Activated CD4-positive, alpha-beta memory T cell treated with anti-CD3 and anti-CD28 coated beads for 36 hours (primary cell): ENCODE results near the gene SLC39A7. TPM values are rescaled to one million over a fixed set of nuclear protein-coding genes. Genes with fewer than 3 reads are reported as not detected.
"Not testable (repeated sequence)": the region's sequence is repeated elsewhere in the genome, so short reads cannot be mapped to it uniquely, and the experiment has no call there.

Source experiments
- CTCF ChIA-PET: fragments of 350-600 bp; sonication (Branson Sonifier 250); formaldehyde crosslinking; loops from one replicate; lab custom pipeline; 2021; ENCODE audit warnings: antibody characterized with exemption, inconsistent platforms; lab: Charles Lee
- POLR2A ChIA-PET: fragments of 350-600 bp; sonication (Branson Sonifier 250); formaldehyde crosslinking; loops from one replicate; lab custom pipeline; 2021; ENCODE audit warnings: antibody characterized with exemption; lab: Charles Lee
- DNase-seq: peaks from one replicate; pipeline ENCODE4 v3.0.0-alpha.2; 2020
- H3K27ac Mint-ChIP-seq: one replicate; pipeline ENCODE4 v1.8.0; 2021; ENCODE audit warnings: mixed read lengths
- H3K27me3 Mint-ChIP-seq: one replicate; pipeline ENCODE4 v1.8.0; 2021; ENCODE audit warnings: mixed read lengths
- H3K36me3 Mint-ChIP-seq: one replicate; pipeline ENCODE4 v1.8.0; 2021; ENCODE audit warnings: mixed read lengths
- H3K4me1 Mint-ChIP-seq: one replicate; pipeline ENCODE4 v1.8.0; 2021; ENCODE audit warnings: low read depth, mixed read lengths
- H3K4me3 Mint-ChIP-seq: one replicate; pipeline ENCODE4 v1.8.0; 2021; ENCODE audit warnings: mild to moderate bottlenecking, mixed read lengths
- H3K9me3 Mint-ChIP-seq: one replicate; pipeline ENCODE4 v1.8.0; 2021; ENCODE audit warnings: mixed read lengths
- intact Hi-C: fragments of 100-400 bp; cut with micrococcal nuclease; formaldehyde crosslinking; loops from one replicate; pipeline ENCODE4 v1.15.1; 2023
- total RNA-seq, 2 experiments: library from RNA; stranded (reverse); gene quantifications; one replicate each; pipeline ENCODE4 v1.2.3, GENCODE V29; 2021

The SLC39A7 gene
- total RNA-seq, 2 experiments from 2014 or later = 42.0 to 45.7 TPM

DNA sequence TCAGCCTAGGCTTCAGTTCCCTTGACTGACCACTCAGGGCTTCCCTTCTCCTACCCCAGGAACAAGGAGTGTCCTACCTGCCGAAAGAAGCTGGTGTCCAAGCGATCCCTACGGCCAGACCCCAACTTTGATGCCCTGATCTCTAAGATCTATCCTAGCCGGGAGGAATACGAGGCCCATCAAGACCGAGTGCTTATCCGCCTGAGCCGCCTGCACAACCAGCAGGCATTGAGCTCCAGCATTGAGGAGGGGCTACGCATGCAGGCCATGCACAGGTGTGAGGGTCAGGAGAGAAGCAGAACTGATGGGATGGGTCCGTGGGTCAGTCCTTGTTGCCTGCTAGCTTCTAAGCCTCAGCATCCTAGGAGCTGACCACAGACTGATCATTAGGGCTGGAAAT is 9.2 kb downstream of the SLC39A7 start:
- Mint-ChIP-seq H3K4me1 (peaks cover 55% of the 10 kb centered on the region), H3K36me3 (peaks cover 30% of the 10 kb centered on the region), H3K4me3 (peak overlapping the region; percentile 88), H3K27me3 (peaks cover 20% of the 10 kb centered on the region), H3K9me3 (no peaks in the 10 kb centered on the region), H3K27ac (no peak overlapping the region)
- ChIA-PET POLR2A (no interaction called here), CTCF (interaction anchor here (2.5 to 2.9 kb wide), 2 partner anchors 12 to 39 kb away, joined by 19 to 21 read pairs; no protein-coding TSS in a partner anchor)
- intact Hi-C loops = loop anchor here (5.0 kb wide), 1 partner anchor 368 kb away; the partner anchor contains the start of gene PSMB8
- DNase-seq = peak; percentile 5

- Mint-ChIP-seq H3K4me3 (no peak overlapping the region), H3K36me3 (peaks cover 30% of the 10 kb centered on the region), H3K27ac (no peak overlapping the region), H3K4me1 (peaks cover 43% of the 10 kb centered on the region), H3K27me3 (peaks cover 20% of the 10 kb centered on the region), H3K9me3 (no peaks in the 10 kb centered on the region)
- DNase-seq = peak; percentile 1
- POLR2A ChIA-PET = no interaction called here
- intact Hi-C loops = no loop called here
- CTCF ChIA-PET = no interaction called here
Observed at GRCh38 chr6:33211136-33211535, 10.5 kb downstream of the SLC39A7 start.

DNA sequence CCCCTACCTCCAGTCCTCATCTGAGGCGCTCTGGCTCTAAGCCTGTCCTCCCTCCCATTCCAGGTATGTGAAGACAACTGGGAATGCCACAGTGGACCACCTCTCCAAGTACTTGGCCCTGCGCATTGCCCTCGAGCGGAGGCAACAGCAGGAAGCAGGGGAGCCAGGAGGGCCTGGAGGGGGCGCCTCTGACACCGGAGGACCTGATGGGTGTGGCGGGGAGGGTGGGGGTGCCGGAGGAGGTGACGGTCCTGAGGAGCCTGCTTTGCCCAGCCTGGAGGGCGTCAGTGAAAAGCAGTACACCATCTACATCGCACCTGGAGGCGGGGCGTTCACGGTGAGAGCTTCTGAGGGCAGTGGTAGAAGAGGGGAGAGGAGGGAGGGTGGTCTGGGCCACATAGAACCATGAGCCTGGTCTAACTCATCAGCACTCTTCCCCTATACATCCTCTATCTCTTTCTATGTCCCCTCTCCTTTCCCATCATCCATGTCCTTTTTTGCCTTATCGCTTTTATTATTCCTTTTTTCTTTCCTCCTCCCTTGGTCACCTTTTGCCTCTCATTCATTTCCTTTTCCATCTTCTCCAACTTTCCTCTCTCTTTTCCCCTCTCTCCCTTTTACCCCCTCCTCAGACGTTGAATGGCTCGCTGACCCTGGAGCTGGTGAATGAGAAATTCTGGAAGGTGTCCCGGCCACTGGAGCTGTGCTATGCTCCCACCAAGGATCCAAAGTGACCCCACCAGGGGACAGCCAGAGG is 11.2 kb downstream of the SLC39A7 start:
- Mint-ChIP-seq H3K4me3 (no peak overlapping the region), H3K27me3 (peaks cover 20% of the 10 kb centered on the region), H3K27ac (no peak overlapping the region), H3K9me3 (no peaks in the 10 kb centered on the region), H3K4me1 (peaks cover 38% of the 10 kb centered on the region), H3K36me3 (peaks cover 30% of the 10 kb centered on the region)
- ChIA-PET POLR2A (no interaction called here), CTCF (no interaction called here)
- intact Hi-C loops = no loop called here
- DNase-seq = peak; percentile 10

- ChIA-PET POLR2A (no interaction called here), CTCF (no interaction called here)
- DNase-seq = no peak
- intact Hi-C loops = no loop called here
- Mint-ChIP-seq H3K9me3 (no peaks in the 10 kb centered on the region), H3K27me3 (peaks cover 21% of the 10 kb centered on the region), H3K4me1 (peaks cover 34% of the 10 kb centered on the region), H3K27ac (no peak overlapping the region), H3K36me3 (peaks cover 30% of the 10 kb centered on the region), H3K4me3 (no peak overlapping the region)
Observed at GRCh38 chr6:33212857-33213165, 12.1 kb downstream of the SLC39A7 start.

- Mint-ChIP-seq H3K27ac (no peak overlapping the region), H3K4me1 (peaks cover 34% of the 10 kb centered on the region), H3K36me3 (peaks cover 30% of the 10 kb centered on the region), H3K4me3 (peak overlapping the region; percentile 27), H3K9me3 (no peaks in the 10 kb centered on the region), H3K27me3 (peaks cover 27% of the 10 kb centered on the region)
- POLR2A ChIA-PET = no interaction called here
- DNase-seq = peak; percentile 27
- CTCF ChIA-PET = no interaction called here
- intact Hi-C loops = no loop called here
Observed at GRCh38 chr6:33213166-33213988, 12.7 kb downstream of the SLC39A7 start.

DNA sequence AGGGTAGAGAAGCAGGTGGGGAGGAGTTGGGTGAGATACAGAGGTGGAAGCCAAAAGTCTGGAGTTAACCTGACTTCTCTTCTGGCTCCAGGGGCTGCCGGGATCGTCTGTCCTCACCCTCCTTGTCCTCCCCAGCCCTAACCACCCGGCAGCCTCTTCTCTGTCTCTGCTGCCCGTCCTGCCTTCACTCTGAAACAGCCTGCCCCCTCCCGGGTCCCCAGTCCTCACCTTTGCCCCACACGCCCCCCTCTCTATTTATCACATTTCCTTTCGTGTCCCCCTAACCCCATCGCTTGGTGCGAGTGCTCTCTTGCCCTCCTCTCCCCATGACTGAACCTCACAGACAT is 13.3 kb downstream of the SLC39A7 start:
- Mint-ChIP-seq H3K4me1 (peaks cover 30% of the 10 kb centered on the region), H3K27ac (no peak overlapping the region), H3K36me3 (peaks cover 28% of the 10 kb centered on the region), H3K27me3 (peaks cover 31% of the 10 kb centered on the region), H3K9me3 (no peaks in the 10 kb centered on the region), H3K4me3 (no peak overlapping the region)
- DNase-seq = no peak
- intact Hi-C loops = no loop called here
- POLR2A ChIA-PET = no interaction called here
- CTCF ChIA-PET = no interaction called here

DNA sequence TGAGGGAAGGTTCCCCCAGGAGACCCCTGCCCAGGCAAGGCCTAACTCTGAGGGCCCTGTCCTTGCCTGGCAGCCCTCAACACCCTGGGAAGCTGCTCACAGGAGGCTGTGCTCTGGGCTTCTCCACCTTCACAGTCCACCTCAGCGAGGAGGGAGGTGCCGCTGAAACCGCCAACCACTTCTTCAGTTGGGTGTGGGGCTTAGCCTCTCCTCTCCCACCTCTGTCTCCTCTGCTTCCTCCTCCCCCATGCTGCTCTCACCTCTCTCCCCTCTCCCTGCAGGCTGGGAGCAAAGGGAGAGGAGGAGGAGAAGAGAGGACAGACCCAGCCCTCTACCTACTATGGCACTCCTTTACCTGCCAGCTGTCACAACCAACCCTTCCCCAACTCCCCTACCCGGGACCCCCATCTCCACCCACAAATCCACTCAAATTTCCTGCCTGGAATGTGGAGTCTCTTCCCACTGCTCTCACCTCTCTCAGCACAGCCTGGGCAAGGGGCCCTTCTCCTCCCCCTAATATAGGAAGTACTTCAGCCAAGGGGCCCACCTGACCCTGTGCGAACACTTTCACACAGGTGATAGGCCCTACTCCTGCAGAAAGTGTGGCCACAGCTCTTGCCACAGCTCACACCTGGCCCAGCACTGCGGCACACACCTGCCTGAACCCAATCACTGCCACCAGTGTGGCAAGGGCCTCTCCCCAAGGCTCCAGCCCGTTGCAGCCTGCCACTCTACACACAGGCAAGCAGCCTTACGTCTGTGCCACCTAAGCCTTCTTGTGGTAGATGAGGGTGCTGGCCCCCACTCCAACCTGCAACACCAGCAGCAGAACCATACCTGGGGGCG is 14.8 kb downstream of the SLC39A7 start:
- intact Hi-C loops = no loop called here
- Mint-ChIP-seq H3K9me3 (no peaks in the 10 kb centered on the region), H3K36me3 (peaks cover 13% of the 10 kb centered on the region), H3K27me3 (peaks cover 33% of the 10 kb centered on the region), H3K4me3 (no peak overlapping the region), H3K27ac (no peak overlapping the region), H3K4me1 (peaks cover 18% of the 10 kb centered on the region)
- peak; percentile 5 for DNase-seq
- POLR2A ChIA-PET = no interaction called here
- CTCF ChIA-PET = interaction anchor here (0.6 kb wide), 1 partner anchor 89 kb away, joined by 3 read pairs; no protein-coding TSS in a partner anchor

DNA sequence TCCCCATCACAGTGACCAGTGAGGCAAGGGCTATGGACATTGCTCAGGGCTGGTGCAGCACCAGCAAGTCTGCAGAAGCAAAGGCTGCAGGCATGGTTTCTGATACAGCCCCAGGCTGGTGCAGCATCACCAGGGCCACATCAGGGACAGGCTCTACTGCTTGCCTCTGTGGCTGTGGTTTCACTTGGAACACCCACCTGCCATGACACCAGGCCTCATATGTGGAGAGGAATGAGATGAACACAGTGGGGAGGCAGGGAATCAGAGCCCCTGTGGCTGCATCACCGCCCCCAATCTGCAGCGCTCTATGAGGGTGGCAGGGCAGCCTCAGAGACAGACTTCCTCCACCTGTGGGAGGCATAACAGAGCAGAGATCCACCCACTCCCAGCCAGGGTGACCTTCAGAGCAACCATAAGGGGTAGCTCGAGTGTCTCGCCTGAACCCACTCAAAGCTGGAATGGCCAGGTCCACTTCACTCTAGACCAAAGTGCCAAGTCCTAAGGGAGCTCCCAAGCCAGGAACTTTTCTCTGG is 15.5 kb downstream of the SLC39A7 start:
- Mint-ChIP-seq H3K27me3 (peaks cover 34% of the 10 kb centered on the region), H3K9me3 (no peaks in the 10 kb centered on the region), H3K4me3 (no peak overlapping the region), H3K27ac (no peak overlapping the region), H3K4me1 (peaks cover 18% of the 10 kb centered on the region), H3K36me3 (peaks cover 10% of the 10 kb centered on the region)
- intact Hi-C loops = no loop called here
- ChIA-PET CTCF (no interaction called here), POLR2A (no interaction called here)
- peak; percentile 9 for DNase-seq

DNA sequence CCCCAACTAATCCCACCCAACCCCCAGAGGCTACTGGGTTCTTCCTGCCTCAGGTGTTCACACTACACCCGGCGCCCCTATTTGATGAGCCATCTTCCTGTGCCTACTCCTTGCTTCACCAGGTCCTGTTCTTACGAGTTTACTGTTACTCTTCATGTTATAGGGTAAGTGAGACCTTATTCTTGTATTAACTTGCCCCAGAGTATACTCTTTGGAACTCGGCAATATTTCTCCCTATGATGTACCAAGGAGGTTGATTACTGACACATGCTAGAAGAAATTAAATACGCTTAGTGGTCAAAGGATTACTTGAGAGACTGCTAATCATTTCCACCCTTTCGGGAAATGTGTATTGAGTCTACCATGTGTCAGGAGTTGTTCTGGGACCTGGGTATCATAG is 16.6 kb downstream of the SLC39A7 start:
- POLR2A ChIA-PET = no interaction called here
- H3K4me1 Mint-ChIP-seq = peaks cover 18% of the 10 kb centered on the region
- intact Hi-C loops = no loop called here
- H3K9me3 Mint-ChIP-seq = no peaks in the 10 kb centered on the region
- H3K36me3 Mint-ChIP-seq = peaks cover 4% of the 10 kb centered on the region
- peak; percentile 4 for DNase-seq
- H3K27me3 Mint-ChIP-seq = peaks cover 38% of the 10 kb centered on the region
- CTCF ChIA-PET = no interaction called here
- no peak overlapping the region for H3K4me3 Mint-ChIP-seq
- H3K27ac Mint-ChIP-seq = no peak overlapping the region

GRCh38 chr6:33217681-33218080 is 17.0 kb downstream of the SLC39A7 start:
- CTCF ChIA-PET = no interaction called here

DNA sequence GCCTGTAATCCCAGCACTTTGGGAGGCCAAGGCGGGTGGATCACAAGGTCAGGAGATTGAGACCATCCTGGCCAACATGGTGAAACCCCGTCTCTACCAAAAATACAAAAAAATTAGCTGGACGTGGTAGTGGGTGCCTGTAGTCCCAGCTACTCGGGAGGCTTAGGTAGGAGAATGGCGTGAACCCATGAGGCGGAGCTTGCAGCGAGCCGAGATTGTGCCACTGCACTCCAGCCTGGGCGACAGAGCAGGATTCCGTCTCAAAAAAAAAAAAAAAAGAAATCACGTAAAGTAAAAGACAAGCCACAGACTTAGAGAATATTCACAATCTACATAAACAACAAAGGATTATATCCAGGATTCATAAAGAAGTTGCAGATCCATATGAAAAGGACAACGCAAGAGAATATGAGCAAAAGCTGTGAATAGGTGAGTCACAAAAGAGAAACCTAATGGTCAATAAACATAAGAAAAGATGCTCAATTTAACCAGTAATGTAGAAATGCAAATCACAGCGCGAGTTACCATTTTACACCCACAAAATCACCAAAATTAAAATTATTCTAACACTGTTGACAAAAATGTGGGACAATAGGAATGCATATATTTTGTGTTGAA is 25.9 kb downstream of the SLC39A7 start:
- H3K4me3 Mint-ChIP-seq, H3K9me3 Mint-ChIP-seq, DNase-seq, H3K27ac Mint-ChIP-seq, H3K36me3 Mint-ChIP-seq, H3K4me1 Mint-ChIP-seq, intact Hi-C loops, POLR2A ChIA-PET: not testable (repeated sequence)
- CTCF ChIA-PET = interaction anchor here (2.3 to 2.5 kb wide), 2 partner anchors 22 kb away, joined by 7 to 8 read pairs; no protein-coding TSS in a partner anchor
- peaks cover 32% of the 10 kb centered on the region for H3K27me3 Mint-ChIP-seq

More at GRCh38 chr6:33217681-33218080, 17.0 kb downstream of the SLC39A7 start:
- no peak overlapping the region for H3K27ac Mint-ChIP-seq
- peaks cover under 1% of the 10 kb centered on the region for H3K36me3 Mint-ChIP-seq
- POLR2A ChIA-PET = no interaction called here
- DNase-seq = no peak
- H3K4me1 Mint-ChIP-seq = peaks cover 15% of the 10 kb centered on the region
- H3K4me3 Mint-ChIP-seq = no peak overlapping the region
- intact Hi-C loops = no loop called here
- H3K9me3 Mint-ChIP-seq = no peaks in the 10 kb centered on the region
- H3K27me3 Mint-ChIP-seq = peaks cover 39% of the 10 kb centered on the region
